MCF 10A (cell line): ENCODE results near the gene TARS3. TPM values are rescaled to one million over a fixed set of nuclear protein-coding genes. Genes with fewer than 3 reads are reported as not detected.
A peak's percentile ranks its signal among the peaks of the same experiment; 100 is the strongest.

Source experiments
- BruUV-seq: library from RNA; stranded (reverse); fragments of 400-500 nt; replicated peaks from 2 replicates; lab custom pipeline; 2021; lab: Mats Ljungman, UMichigan
- CTCF ChIA-PET: fragments of 300-600 bp; sonication (Branson Sonifier 250); formaldehyde crosslinking; extraction: SDS; loops from one replicate; lab custom pipeline; 2021; ENCODE audit warnings: antibody characterized with exemption, inconsistent platforms; lab: Yijun Ruan, JAX
- POLR2A ChIA-PET: fragments of 300-600, 350-650 bp; sonication (Branson Sonifier 250); formaldehyde crosslinking; extraction: SDS; loops from one replicate; lab custom pipeline; 2020; ENCODE audit warnings: antibody characterized with exemption, inconsistent platforms; lab: Yijun Ruan, JAX
- DNase-seq: peaks from one replicate; pipeline ENCODE4 v3.0.0-alpha.2; 2018; ENCODE audit not compliant: unreplicated experiment
- H3K27ac Mint-ChIP-seq: one replicate; pipeline ENCODE4 v1.8.0; 2022; ENCODE audit warnings: mild to moderate bottlenecking, low read depth, mixed read lengths; ENCODE audit not compliant: unreplicated experiment
- H3K27me3 Mint-ChIP-seq: one replicate; pipeline ENCODE4 v1.8.0; 2022; ENCODE audit warnings: mixed read lengths; ENCODE audit not compliant: insufficient read depth, unreplicated experiment
- H3K36me3 Mint-ChIP-seq: one replicate; pipeline ENCODE4 v1.8.0; 2022; ENCODE audit warnings: mild to moderate bottlenecking, moderate library complexity, mixed read lengths; ENCODE audit not compliant: insufficient read depth, unreplicated experiment
- H3K4me1 Mint-ChIP-seq: one replicate; pipeline ENCODE4 v1.8.0; 2022; ENCODE audit warnings: mixed read lengths; ENCODE audit not compliant: insufficient read depth, unreplicated experiment
- H3K4me3 Mint-ChIP-seq: one replicate; pipeline ENCODE4 v1.8.0; 2022; ENCODE audit warnings: mild to moderate bottlenecking, moderate library complexity, mixed read lengths; ENCODE audit not compliant: unreplicated experiment
- H3K9me3 Mint-ChIP-seq: one replicate; pipeline ENCODE4 v1.8.0; 2022; ENCODE audit warnings: mixed read lengths; ENCODE audit not compliant: unreplicated experiment
- intact Hi-C: fragments of 100-400 bp; cut with micrococcal nuclease; formaldehyde crosslinking; loops from 2 replicates; pipeline ENCODE4 v1.14.1; 2022
- total RNA-seq: library from RNA; stranded (reverse); gene quantifications from 2 replicates; pipeline ENCODE4 v1.2.3, GENCODE V29; 2022
- TF ChIP-seq, protein P1 (sequence below): fragments of 200-600 bp; IDR thresholded peaks from one replicate; pipeline ENCODE4 v1.8.0; 2022; ENCODE audit warnings: antibody characterized with exemption, mild to moderate bottlenecking; ENCODE audit not compliant: unreplicated experiment

Gene TARS3
- total RNA-seq, 1 experiment from 2014 or later = 5.0 TPM

DNA sequence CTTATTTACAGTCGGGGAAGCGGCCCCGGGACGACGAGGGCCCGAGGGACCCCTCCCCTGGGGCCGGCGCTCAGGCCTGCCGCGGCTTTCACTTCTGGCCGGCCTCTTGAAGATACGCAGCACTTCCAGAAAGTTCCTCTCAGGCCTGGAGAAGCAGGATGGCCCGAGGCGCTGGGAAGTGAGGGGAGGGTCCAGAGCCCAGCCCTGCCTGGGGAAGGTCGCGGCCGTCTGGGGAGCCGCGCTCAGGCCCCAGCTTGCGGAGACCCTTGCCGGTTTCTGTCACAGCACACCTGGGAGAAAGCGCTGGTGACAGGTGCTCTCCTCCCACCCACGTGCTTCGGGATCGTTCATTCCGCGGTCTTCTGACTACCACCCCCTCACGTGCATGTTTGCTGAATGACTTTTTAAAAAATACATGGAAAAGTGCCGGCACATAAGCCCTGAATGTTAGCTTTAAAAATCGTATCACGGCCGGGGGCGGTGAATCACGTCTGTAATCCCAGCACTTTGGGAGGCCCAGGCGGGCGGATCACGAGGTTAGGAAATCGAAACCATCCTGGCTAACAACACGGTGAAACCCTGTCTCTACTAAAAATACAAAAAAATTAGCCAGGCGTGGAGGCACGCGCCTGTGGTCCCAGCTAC is 71.4 kb downstream of the TARS3 start:
- H3K4me1 Mint-ChIP-seq = no peaks in the 10 kb centered on the region
- no peaks in the 10 kb centered on the region for H3K9me3 Mint-ChIP-seq
- ChIA-PET CTCF (interaction anchor here (1.1 to 2.3 kb wide), 2 partner anchors 12 to 358 kb away, joined by 3 to 13 read pairs; no protein-coding TSS in a partner anchor), POLR2A (interaction anchor here (0.7 to 2.2 kb wide), 5 partner anchors 16 to 358 kb away, joined by 3 to 38 read pairs (median 3); partner anchors contain the start of gene SNRPA1)
- BruUV-seq = TSS peak; percentile 85
- TF ChIP-seq, protein P1, sequence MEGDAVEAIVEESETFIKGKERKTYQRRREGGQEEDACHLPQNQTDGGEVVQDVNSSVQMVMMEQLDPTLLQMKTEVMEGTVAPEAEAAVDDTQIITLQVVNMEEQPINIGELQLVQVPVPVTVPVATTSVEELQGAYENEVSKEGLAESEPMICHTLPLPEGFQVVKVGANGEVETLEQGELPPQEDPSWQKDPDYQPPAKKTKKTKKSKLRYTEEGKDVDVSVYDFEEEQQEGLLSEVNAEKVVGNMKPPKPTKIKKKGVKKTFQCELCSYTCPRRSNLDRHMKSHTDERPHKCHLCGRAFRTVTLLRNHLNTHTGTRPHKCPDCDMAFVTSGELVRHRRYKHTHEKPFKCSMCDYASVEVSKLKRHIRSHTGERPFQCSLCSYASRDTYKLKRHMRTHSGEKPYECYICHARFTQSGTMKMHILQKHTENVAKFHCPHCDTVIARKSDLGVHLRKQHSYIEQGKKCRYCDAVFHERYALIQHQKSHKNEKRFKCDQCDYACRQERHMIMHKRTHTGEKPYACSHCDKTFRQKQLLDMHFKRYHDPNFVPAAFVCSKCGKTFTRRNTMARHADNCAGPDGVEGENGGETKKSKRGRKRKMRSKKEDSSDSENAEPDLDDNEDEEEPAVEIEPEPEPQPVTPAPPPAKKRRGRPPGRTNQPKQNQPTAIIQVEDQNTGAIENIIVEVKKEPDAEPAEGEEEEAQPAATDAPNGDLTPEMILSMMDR = no peak
- peak overlapping the region; percentile 71 for H3K4me3 Mint-ChIP-seq
- intact Hi-C loops = loop anchor here (1.0 kb wide), 1 partner anchor 71 kb away; the partner anchor contains the start of gene TARS3
- H3K36me3 Mint-ChIP-seq = peaks cover 23% of the 10 kb centered on the region
- no peaks in the 10 kb centered on the region for H3K27me3 Mint-ChIP-seq
- DNase-seq = peak; percentile 59
- peak overlapping the region; percentile 60 for H3K27ac Mint-ChIP-seq

DNA sequence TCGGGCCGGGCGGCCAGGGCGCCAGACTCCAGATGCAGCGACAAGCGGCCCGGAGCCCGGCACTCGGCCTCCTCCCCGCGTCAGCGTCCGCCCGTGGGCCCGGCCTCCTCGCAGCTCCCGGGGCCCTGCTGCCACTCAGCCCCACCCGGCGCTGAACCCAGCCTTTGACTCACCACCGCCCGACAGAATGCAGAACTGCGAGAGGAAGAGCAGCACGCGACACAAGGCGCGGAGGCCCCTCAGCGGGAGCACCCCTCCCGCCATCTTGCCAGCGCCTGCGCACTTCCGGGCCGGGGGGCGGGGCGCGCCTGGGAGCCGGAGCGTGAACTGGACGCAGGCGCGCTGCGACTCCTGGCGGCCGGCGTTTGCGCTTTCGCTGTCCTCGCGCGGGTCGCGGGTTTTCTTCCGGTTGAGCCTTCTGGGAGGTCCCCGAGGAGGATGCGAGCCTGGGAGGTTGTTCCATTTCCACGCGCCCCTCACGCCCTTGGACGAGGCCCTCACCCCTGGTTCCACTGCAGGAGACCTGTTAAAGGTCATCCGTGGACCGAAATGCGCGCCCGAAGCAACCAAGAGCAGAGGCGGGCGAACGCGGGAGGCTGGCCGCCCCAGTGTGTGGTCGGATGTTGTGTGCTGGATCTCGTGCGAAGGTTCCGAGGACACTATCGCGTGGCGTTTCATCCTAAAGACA is 72.0 kb downstream of the TARS3 start, which contains the start of gene TM2D3:
Gene TM2D3, minus strand, starts transcription at position 284 of the 688 bp plus-strand sequence. Its CDS starts 20 bp downstream, at position 264.
- TF ChIP-seq, protein P1 = peak; percentile 71
- ChIA-PET POLR2A (interaction anchor here (0.7 to 2.2 kb wide), 11 partner anchors 9 to 363 kb away, joined by 3 to 38 read pairs (median 3); partner anchors contain the start of gene SNRPA1), CTCF (interaction anchor here (0.8 to 2.3 kb wide), 3 partner anchors 12 to 359 kb away, joined by 3 to 13 read pairs (median 6); no protein-coding TSS in a partner anchor)
- no TSS peak for BruUV-seq
- no peaks in the 10 kb centered on the region for H3K4me1 Mint-ChIP-seq
- no peaks in the 10 kb centered on the region for H3K27me3 Mint-ChIP-seq
- peak within 1 kb of the TSS; percentile 60 for H3K27ac Mint-ChIP-seq
- H3K4me3 Mint-ChIP-seq = peak within 1 kb of the TSS; percentile 71
- peak; percentile 90 for DNase-seq
- peaks cover 29% of the 10 kb centered on the region for H3K36me3 Mint-ChIP-seq
- intact Hi-C loops = loop anchor here (1.0 kb wide), 1 partner anchor 72 kb away; the partner anchor contains the start of gene TARS3
- H3K9me3 Mint-ChIP-seq = no peaks in the 10 kb centered on the region

DNA sequence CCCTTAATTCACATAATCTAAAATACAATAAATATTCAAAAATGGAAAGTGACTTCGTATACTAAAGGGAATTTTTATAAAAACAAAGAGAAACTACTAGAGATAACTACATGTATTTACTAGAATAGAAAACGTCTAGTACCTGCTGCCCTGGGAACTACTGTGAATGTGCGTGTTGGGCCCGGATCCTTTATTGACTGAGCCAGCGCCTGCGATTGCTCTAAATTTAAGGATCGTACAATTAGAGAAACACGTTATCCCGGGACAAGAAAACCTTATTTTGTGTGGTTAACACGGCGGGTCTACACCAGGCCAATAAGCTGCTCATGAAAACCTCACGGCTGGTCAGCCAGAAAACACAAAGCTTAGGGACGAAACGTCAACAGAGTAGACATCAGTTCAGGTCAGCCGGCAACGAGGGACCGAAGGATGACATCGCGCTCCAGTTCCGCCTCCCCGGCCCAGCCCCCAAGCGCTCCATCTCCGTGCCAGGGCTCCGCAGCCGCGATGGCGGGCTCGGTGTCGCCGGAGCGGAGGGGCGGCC is 72.6 kb downstream of the TARS3 start:
- intact Hi-C loops = loop anchor here (1.0 kb wide), 1 partner anchor 73 kb away; the partner anchor contains the start of gene TARS3
- Mint-ChIP-seq H3K27ac (peak overlapping the region; percentile 60), H3K9me3 (no peaks in the 10 kb centered on the region), H3K4me3 (peak overlapping the region; percentile 71), H3K36me3 (peaks cover 35% of the 10 kb centered on the region), H3K4me1 (no peaks in the 10 kb centered on the region), H3K27me3 (no peaks in the 10 kb centered on the region)
- peak; percentile 37 for DNase-seq
- TF ChIP-seq, protein P1 = no peak
- no TSS peak for BruUV-seq
- CTCF ChIA-PET = interaction anchor here (0.8 to 2.3 kb wide), 3 partner anchors 11 to 358 kb away, joined by 3 to 13 read pairs (median 6); no protein-coding TSS in a partner anchor
- POLR2A ChIA-PET = interaction anchor here (0.7 to 2.2 kb wide), 7 partner anchors 9 to 362 kb away, joined by 3 to 38 read pairs (median 4); partner anchors contain the start of gene SNRPA1
